Measurements from ENCODE around the gene ALG13. TPM values are rescaled to one million over a fixed set of nuclear protein-coding genes. Genes with fewer than 3 reads are reported as not detected.

Gene ALG13
- total RNA-seq, 1 experiment from 2014 or later: 36.2 TPM

DNA sequence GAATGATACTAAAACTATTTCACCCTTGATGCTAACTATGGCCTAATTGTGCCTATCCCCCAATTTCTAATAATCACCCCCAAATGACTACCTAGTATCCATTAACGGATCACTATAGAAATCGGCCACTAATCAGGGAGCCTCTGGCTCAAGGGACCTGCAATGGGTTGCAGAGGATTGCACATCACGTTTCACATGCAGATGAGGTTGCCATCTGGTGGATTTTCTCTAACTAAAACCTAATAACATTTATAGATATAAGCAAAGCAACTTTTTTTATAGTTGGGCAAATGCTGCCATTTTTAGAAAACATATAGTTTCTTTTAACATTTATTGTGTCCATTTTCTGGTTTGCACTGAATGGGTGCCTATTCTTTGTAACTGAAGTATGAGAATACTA is 28.3 kb upstream of the ALG13 start:
- no peak for DNase-seq (ENCODE audit: low spot score)
- Mint-ChIP-seq H3K9me3 (no peaks in the 10 kb centered on the region), H3K36me3 (no peaks in the 10 kb centered on the region), H3K4me3 (no peak overlapping the region), H3K27ac (no peak overlapping the region), H3K4me1 (no peaks in the 10 kb centered on the region), H3K27me3 (ENCODE audit: low read depth) (peaks cover 3% of the 10 kb centered on the region)
- ATAC-seq: no peak
- TF ChIP-seq NFATC4 (CRISPR knock-in tag; IDR thresholded peaks at IDR 0.05) (no peak), ZNF219 (CRISPR knock-in tag; IDR thresholded peaks at IDR 0.05; ENCODE audit: borderline replicate concordance) (no peak), ZNF416 (CRISPR knock-in tag; IDR thresholded peaks at IDR 0.05) (no peak), GRHL2 (CRISPR knock-in tag; IDR thresholded peaks at IDR 0.05; ENCODE audit: insufficient replicate concordance, severe bottlenecking) (no peak)
- TF ChIP-seq, protein P1, sequence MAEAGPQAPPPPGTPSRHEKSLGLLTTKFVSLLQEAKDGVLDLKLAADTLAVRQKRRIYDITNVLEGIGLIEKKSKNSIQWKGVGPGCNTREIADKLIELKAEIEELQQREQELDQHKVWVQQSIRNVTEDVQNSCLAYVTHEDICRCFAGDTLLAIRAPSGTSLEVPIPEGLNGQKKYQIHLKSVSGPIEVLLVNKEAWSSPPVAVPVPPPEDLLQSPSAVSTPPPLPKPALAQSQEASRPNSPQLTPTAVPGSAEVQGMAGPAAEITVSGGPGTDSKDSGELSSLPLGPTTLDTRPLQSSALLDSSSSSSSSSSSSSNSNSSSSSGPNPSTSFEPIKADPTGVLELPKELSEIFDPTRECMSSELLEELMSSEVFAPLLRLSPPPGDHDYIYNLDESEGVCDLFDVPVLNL (CRISPR knock-in tag; IDR thresholded peaks at IDR 0.05; ENCODE audit: borderline replicate concordance, low read depth): no peak
- TF ChIP-seq, protein P2, sequence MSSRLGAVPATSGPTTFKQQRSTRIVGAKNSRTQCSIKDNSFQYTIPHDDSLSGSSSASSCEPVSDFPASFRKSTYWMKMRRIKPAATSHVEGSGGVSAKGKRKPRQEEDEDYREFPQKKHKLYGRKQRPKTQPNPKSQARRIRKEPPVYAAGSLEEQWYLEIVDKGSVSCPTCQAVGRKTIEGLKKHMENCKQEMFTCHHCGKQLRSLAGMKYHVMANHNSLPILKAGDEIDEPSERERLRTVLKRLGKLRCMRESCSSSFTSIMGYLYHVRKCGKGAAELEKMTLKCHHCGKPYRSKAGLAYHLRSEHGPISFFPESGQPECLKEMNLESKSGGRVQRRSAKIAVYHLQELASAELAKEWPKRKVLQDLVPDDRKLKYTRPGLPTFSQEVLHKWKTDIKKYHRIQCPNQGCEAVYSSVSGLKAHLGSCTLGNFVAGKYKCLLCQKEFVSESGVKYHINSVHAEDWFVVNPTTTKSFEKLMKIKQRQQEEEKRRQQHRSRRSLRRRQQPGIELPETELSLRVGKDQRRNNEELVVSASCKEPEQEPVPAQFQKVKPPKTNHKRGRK (CRISPR knock-in tag; IDR thresholded peaks at IDR 0.05; ENCODE audit: borderline replicate concordance): no peak
- TF ChIP-seq, protein P3, sequence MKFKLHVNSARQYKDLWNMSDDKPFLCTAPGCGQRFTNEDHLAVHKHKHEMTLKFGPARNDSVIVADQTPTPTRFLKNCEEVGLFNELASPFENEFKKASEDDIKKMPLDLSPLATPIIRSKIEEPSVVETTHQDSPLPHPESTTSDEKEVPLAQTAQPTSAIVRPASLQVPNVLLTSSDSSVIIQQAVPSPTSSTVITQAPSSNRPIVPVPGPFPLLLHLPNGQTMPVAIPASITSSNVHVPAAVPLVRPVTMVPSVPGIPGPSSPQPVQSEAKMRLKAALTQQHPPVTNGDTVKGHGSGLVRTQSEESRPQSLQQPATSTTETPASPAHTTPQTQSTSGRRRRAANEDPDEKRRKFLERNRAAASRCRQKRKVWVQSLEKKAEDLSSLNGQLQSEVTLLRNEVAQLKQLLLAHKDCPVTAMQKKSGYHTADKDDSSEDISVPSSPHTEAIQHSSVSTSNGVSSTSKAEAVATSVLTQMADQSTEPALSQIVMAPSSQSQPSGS (CRISPR knock-in tag; IDR thresholded peaks at IDR 0.05; ENCODE audit: borderline replicate concordance, low read depth): no peak
- ChIA-PET CTCF (no interaction called here), POLR2A (no interaction called here)

DNA sequence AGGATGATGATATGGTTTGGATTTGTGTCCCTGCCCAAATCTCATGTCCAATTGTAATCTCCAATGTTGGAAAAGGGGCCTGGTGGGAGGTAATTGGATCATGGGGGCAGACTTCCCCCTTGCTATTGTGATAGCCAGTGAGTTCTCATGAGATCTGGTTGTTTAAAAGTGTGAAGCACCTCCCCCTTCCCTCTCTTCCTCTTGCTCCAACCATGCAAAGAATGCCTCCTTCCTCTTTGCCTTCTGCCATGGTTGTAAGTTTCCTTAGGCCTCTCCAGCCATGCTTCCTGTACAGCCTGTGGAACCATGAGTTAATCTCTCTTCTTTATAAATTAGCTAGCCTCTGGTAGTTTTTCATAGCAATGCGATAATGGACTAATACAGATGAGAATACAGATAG is 19.7 kb upstream of the ALG13 start:
- DNase-seq (ENCODE audit: low spot score) (no peak), ATAC-seq (no peak)
- CTCF ChIA-PET: no interaction called here
- Mint-ChIP-seq H3K27me3 (ENCODE audit: low read depth) (peaks cover 13% of the 10 kb centered on the region), H3K4me1 (peaks cover 9% of the 10 kb centered on the region), H3K4me3 (no peak overlapping the region), H3K36me3 (no peaks in the 10 kb centered on the region), H3K9me3 (no peaks in the 10 kb centered on the region), H3K27ac (no peak overlapping the region)
- TF ChIP-seq, protein P4, sequence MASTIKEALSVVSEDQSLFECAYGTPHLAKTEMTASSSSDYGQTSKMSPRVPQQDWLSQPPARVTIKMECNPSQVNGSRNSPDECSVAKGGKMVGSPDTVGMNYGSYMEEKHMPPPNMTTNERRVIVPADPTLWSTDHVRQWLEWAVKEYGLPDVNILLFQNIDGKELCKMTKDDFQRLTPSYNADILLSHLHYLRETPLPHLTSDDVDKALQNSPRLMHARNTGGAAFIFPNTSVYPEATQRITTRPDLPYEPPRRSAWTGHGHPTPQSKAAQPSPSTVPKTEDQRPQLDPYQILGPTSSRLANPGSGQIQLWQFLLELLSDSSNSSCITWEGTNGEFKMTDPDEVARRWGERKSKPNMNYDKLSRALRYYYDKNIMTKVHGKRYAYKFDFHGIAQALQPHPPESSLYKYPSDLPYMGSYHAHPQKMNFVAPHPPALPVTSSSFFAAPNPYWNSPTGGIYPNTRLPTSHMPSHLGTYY (CRISPR knock-in tag; IDR thresholded peaks at IDR 0.05): no peak
- TF ChIP-seq ZNF232 (CRISPR knock-in tag; IDR thresholded peaks at IDR 0.05): no peak
- TF ChIP-seq NFATC4 (CRISPR knock-in tag; IDR thresholded peaks at IDR 0.05): no peak
- TF ChIP-seq MXD4 (CRISPR knock-in tag; IDR thresholded peaks at IDR 0.05; ENCODE audit: borderline replicate concordance): no peak
- TF ChIP-seq, protein P5, sequence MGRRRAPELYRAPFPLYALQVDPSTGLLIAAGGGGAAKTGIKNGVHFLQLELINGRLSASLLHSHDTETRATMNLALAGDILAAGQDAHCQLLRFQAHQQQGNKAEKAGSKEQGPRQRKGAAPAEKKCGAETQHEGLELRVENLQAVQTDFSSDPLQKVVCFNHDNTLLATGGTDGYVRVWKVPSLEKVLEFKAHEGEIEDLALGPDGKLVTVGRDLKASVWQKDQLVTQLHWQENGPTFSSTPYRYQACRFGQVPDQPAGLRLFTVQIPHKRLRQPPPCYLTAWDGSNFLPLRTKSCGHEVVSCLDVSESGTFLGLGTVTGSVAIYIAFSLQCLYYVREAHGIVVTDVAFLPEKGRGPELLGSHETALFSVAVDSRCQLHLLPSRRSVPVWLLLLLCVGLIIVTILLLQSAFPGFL (CRISPR knock-in tag; IDR thresholded peaks at IDR 0.05; ENCODE audit: borderline replicate concordance): no peak
- no peak for TF ChIP-seq ZNF263 (CRISPR knock-in tag; IDR thresholded peaks at IDR 0.05; ENCODE audit: low read depth)
- TF ChIP-seq, protein P3 (CRISPR knock-in tag; IDR thresholded peaks at IDR 0.05; ENCODE audit: borderline replicate concordance, low read depth): no peak
- TF ChIP-seq ZNF121 (CRISPR knock-in tag; IDR thresholded peaks at IDR 0.05): no peak
- TF ChIP-seq, protein P6, sequence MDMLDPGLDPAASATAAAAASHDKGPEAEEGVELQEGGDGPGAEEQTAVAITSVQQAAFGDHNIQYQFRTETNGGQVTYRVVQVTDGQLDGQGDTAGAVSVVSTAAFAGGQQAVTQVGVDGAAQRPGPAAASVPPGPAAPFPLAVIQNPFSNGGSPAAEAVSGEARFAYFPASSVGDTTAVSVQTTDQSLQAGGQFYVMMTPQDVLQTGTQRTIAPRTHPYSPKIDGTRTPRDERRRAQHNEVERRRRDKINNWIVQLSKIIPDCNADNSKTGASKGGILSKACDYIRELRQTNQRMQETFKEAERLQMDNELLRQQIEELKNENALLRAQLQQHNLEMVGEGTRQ (CRISPR knock-in tag; IDR thresholded peaks at IDR 0.05): no peak
- no peak for TF ChIP-seq ZNF219 (CRISPR knock-in tag; IDR thresholded peaks at IDR 0.05; ENCODE audit: borderline replicate concordance)
- TF ChIP-seq MYBL2 (CRISPR knock-in tag; IDR thresholded peaks at IDR 0.05): no peak
- no peak for TF ChIP-seq ESRRA (CRISPR knock-in tag; IDR thresholded peaks at IDR 0.05; ENCODE audit: borderline replicate concordance)
- no peak for TF ChIP-seq GTF2I (CRISPR knock-in tag; conservative IDR thresholded peaks at IDR 0.05)
- no peak for TF ChIP-seq ZNF396 (CRISPR knock-in tag; IDR thresholded peaks at IDR 0.05; ENCODE audit: borderline replicate concordance)
- TF ChIP-seq, protein P7, sequence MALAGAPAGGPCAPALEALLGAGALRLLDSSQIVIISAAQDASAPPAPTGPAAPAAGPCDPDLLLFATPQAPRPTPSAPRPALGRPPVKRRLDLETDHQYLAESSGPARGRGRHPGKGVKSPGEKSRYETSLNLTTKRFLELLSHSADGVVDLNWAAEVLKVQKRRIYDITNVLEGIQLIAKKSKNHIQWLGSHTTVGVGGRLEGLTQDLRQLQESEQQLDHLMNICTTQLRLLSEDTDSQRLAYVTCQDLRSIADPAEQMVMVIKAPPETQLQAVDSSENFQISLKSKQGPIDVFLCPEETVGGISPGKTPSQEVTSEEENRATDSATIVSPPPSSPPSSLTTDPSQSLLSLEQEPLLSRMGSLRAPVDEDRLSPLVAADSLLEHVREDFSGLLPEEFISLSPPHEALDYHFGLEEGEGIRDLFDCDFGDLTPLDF (CRISPR knock-in tag; IDR thresholded peaks at IDR 0.05): no peak
- POLR2A ChIA-PET: no interaction called here

All from WTC11 (cell line).